WTC11 (cell line): ENCODE results near the gene KRT36. TPM values are rescaled to one million over a fixed set of nuclear protein-coding genes. Genes with fewer than 3 reads are reported as not detected.

Experiments used
- ATAC-seq: fragments of 200-7000 bp; cut with Tn5 transposase; 2 replicates; pipeline ENCODE4 v1.10.0; 2021; ENCODE audit warnings: mild to moderate bottlenecking, moderate library complexity
- CTCF ChIA-PET: fragments of 300-600 bp; sonication (Branson Sonifier 250); formaldehyde crosslinking; loops from one replicate; lab custom pipeline; 2021; ENCODE audit warnings: antibody characterized with exemption; lab: Charles Lee
- POLR2A ChIA-PET: fragments of 350-600 bp; sonication (Branson Sonifier 250); formaldehyde crosslinking; loops from one replicate; lab custom pipeline; 2021; ENCODE audit warnings: antibody characterized with exemption; lab: Charles Lee
- DNase-seq: peaks from one replicate; pipeline ENCODE4 v3.0.0; 2021; ENCODE audit warnings: low spot score
- H3K27ac Mint-ChIP-seq: 2 replicates; pipeline ENCODE4 v1.8.0; 2021; ENCODE audit warnings: mixed read lengths
- H3K27me3 Mint-ChIP-seq: 2 replicates; pipeline ENCODE4 v1.8.0; 2021; ENCODE audit warnings: low read depth, mild to moderate bottlenecking, moderate library complexity, mixed read lengths
- H3K36me3 Mint-ChIP-seq: 2 replicates; pipeline ENCODE4 v1.8.0; 2021; ENCODE audit warnings: mixed read lengths
- H3K4me1 Mint-ChIP-seq: 2 replicates; pipeline ENCODE4 v1.8.0; 2022; ENCODE audit warnings: mixed read lengths
- H3K4me3 Mint-ChIP-seq: 2 replicates; pipeline ENCODE4 v1.8.0; 2021; ENCODE audit warnings: mild to moderate bottlenecking, moderate library complexity, mixed read lengths
- H3K9me3 Mint-ChIP-seq: 2 replicates; pipeline ENCODE4 v1.8.0; 2021; ENCODE audit warnings: mixed read lengths
- ATF3 ChIP-seq: sonication (generic); formaldehyde crosslinking; conservative IDR thresholded peaks from 2 replicates; pipeline ENCODE4 v1.8.1; 2022; ENCODE audit warnings: mild to moderate bottlenecking, missing genetic modification reagents
- ATF6 ChIP-seq: sonication (generic); formaldehyde crosslinking; IDR thresholded peaks from 2 replicates; pipeline ENCODE4 v1.8.1; 2023; ENCODE audit warnings: mild to moderate bottlenecking, missing genetic modification reagents
- ELF4 ChIP-seq: sonication (generic); formaldehyde crosslinking; IDR thresholded peaks from 2 replicates; pipeline ENCODE4 v1.8.1; 2022; ENCODE audit warnings: low read depth, mild to moderate bottlenecking, moderate library complexity, missing genetic modification reagents
- HMGXB4 ChIP-seq: sonication (generic); formaldehyde crosslinking; IDR thresholded peaks from 2 replicates; pipeline ENCODE4 v1.8.1; 2023; ENCODE audit warnings: mild to moderate bottlenecking, moderate library complexity, missing genetic modification reagents
- IRF1 ChIP-seq: sonication (generic); formaldehyde crosslinking; IDR thresholded peaks from 2 replicates; pipeline ENCODE4 v1.8.0; 2023; ENCODE audit warnings: missing genetic modification reagents
- IRF2 ChIP-seq: sonication (generic); formaldehyde crosslinking; IDR thresholded peaks from 2 replicates; pipeline ENCODE4 v1.8.0; 2022; ENCODE audit warnings: low read depth, missing genetic modification reagents, borderline replicate concordance
- JUN ChIP-seq: sonication (generic); formaldehyde crosslinking; IDR thresholded peaks from 2 replicates; pipeline ENCODE4 v1.8.0; 2023; ENCODE audit warnings: mild to moderate bottlenecking, missing genetic modification reagents
- NFATC4 ChIP-seq: fragments of 250-450 bp; sonication (Bioruptor Pico); IDR thresholded peaks from 2 replicates; pipeline ENCODE4 v1.9.0; 2021; ENCODE audit warnings: mild to moderate bottlenecking
- PREB ChIP-seq: sonication (generic); formaldehyde crosslinking; IDR thresholded peaks from 2 replicates; pipeline ENCODE4 v1.8.1; 2022; ENCODE audit warnings: mild to moderate bottlenecking, missing genetic modification reagents, moderate library complexity, borderline replicate concordance
- SMAD3 ChIP-seq: sonication (generic); formaldehyde crosslinking; IDR thresholded peaks from 2 replicates; pipeline ENCODE4 v1.8.0; 2022; ENCODE audit warnings: missing genetic modification reagents, mild to moderate bottlenecking, borderline replicate concordance
- TCF7 ChIP-seq: sonication (generic); formaldehyde crosslinking; IDR thresholded peaks from 2 replicates; pipeline ENCODE4 v1.8.0; 2022; ENCODE audit warnings: mild to moderate bottlenecking, low read depth, missing genetic modification reagents, moderate library complexity
- ZNF138 ChIP-seq: sonication (generic); formaldehyde crosslinking; conservative IDR thresholded peaks from 2 replicates; pipeline ENCODE4 v1.8.1; 2022; ENCODE audit warnings: mild to moderate bottlenecking, moderate library complexity, missing genetic modification reagents
- ZNF232 ChIP-seq: sonication (generic); formaldehyde crosslinking; IDR thresholded peaks from 2 replicates; pipeline ENCODE4 v1.8.0; 2022; ENCODE audit warnings: mild to moderate bottlenecking, missing genetic modification reagents
- ZNF281 ChIP-seq: sonication (generic); formaldehyde crosslinking; IDR thresholded peaks from 2 replicates; pipeline ENCODE4 v1.8.0; 2023; ENCODE audit warnings: mild to moderate bottlenecking, missing genetic modification reagents
- ZNF317 ChIP-seq: sonication (generic); formaldehyde crosslinking; IDR thresholded peaks from 2 replicates; pipeline ENCODE4 v1.8.1; 2023; ENCODE audit warnings: low read depth, mild to moderate bottlenecking, moderate library complexity, missing genetic modification reagents, borderline replicate concordance
- total RNA-seq: library from RNA; stranded (reverse); gene quantifications from 3 replicates; pipeline ENCODE4 v1.2.3, GENCODE V29; 2021

KRT36 gene
- total RNA-seq, 1 experiment from 2014 or later, result not detected

GRCh38 chr17:41480136-41480535 is 9.6 kb downstream of the KRT36 start (continued):
- TF ChIP-seq ATF3 (CRISPR knock-in tag) (no peak), IRF1 (CRISPR knock-in tag) (no peak)

GRCh38 chr17:41478237-41478636 is 11.5 kb downstream of the KRT36 start:
- no peaks in the 10 kb centered on the region for H3K27me3 Mint-ChIP-seq
- H3K27ac Mint-ChIP-seq, result no peak overlapping the region
- H3K9me3 Mint-ChIP-seq, result no peaks in the 10 kb centered on the region
- DNase-seq, result no peak
- TF ChIP-seq ZNF317 (CRISPR knock-in tag) (no peak), IRF2 (CRISPR knock-in tag) (no peak), ZNF138 (no peak), ZNF232 (CRISPR knock-in tag) (no peak), ATF6 (no peak), NFATC4 (CRISPR knock-in tag) (no peak), ZNF281 (CRISPR knock-in tag) (no peak), TCF7 (CRISPR knock-in tag) (no peak), SMAD3 (CRISPR knock-in tag) (no peak), ELF4 (no peak), JUN (CRISPR knock-in tag) (no peak), PREB (no peak), HMGXB4 (CRISPR knock-in tag) (no peak)
- TF ChIP-seq, all 79 proteins: peak for 0
- no peak overlapping the region for H3K4me3 Mint-ChIP-seq
- no peak for ATAC-seq
- ChIA-PET POLR2A (interaction anchor here (0.5 kb wide), 1 partner anchor 31 kb away, joined by 3 read pairs; no protein-coding TSS in a partner anchor), CTCF (interaction anchor here (0.8 to 1.5 kb wide), 2 partner anchors 9 to 71 kb away, joined by 4 to 5 read pairs; no protein-coding TSS in a partner anchor)
- no peaks in the 10 kb centered on the region for H3K4me1 Mint-ChIP-seq
- no peaks in the 10 kb centered on the region for H3K36me3 Mint-ChIP-seq
